ENCODE results near the gene NEGR1.

GRCh38 chr1:71634159-71634558 lies 648.2 kb downstream of the NEGR1 start:
- TF ChIP-seq CTCF (IDR thresholded peaks at IDR 0.05) (no peak), POLR2A (IDR thresholded peaks at IDR 0.05) (no peak), EP300 (IDR thresholded peaks at IDR 0.05) (no peak)

Data from ovary (tissue), 3 donors.